ENCODE results near the gene RBM19. TPM values are rescaled to one million over a fixed set of nuclear protein-coding genes. Genes with fewer than 3 reads are reported as not detected.

Gene RBM19
- total RNA-seq, 1 experiment from 2014 or later: 26.3 TPM

DNA sequence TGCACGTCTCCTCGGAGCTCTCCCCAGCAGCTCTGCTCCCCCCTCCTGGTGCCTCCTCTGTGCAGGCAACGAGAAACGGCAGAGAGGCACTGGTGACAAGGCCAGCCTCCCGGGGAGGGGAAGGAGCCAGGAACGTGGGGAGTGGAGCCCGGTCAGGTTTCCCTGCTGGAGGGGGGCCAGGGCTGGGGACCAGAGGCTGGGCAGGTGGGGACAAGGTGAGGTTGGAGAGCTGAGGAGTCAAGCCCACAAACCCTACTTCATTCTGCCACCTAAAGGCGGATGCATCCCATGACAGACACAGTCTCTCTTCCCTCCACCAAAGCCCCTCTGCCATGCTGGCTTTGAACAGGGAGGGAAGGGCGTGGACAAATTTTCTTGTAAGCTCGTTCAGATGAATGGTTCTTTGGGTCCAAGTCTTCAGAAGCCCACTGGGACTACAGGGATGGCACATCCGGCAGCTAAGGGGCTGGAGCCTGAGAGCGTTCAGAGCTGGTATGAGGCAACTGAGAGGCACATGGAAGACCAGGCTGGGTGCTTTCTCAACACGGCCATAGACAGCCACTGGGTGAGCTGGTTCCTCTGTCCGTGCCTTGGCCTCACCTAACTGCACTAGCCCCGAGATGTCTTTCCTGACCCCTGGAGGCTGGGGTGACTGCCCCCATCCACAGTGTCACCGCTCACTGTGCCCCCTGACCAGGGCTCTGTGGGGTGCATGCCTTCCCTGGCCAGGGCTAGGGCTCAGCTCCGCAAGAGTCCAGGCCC is 105.9 kb downstream of the RBM19 start:
- no peak for DNase-seq (ENCODE audit: low read depth)

DNA sequence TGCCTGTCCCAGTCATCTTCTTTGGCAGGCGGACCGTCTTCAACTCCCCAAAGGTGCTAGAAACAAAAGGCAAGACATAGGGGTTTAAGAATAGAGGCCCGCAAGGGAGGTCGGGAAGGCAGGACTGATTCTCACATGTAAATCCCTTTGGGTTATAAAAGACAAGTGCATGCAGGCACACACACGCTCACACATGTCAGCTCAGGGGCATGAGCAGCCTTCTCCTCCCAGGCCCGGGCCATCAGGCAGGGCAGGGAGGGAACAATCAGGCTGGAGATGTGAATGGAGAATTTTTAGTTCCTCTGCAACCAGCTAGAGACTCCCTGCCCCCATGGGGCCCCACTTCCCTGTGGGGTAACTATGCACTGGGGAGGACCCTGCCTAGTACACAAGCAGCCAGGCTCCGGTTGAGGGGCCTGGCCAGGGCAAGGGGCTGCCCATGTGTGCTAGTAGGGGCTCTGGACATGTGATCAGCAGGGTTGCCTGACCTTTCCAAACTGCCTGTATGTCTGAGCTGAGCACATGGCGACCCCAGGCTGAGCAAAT is 107.2 kb downstream of the RBM19 start:
- no peak for DNase-seq (ENCODE audit: low read depth)

DNA sequence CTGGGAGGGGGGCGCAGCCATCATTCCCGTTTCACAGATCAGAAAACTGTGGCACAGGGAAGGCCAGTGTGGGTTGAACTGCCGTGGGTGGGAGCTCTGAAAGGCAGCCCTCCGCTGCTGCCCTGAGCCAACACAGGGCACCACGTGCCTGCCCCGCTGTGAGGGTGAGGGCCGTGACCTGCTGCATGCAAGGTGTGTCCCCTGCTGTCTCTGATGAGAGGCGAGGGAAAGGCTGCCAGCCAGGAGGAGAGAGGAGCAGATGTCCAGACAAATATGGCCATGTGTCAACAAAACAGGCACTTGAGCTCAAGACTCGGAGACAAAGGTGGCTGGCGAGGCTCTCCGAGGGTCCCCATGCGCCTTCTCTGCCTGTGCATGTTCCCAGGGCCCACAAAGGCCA is 108.8 kb downstream of the RBM19 start:
- DNase-seq (ENCODE audit: low read depth): no peak

DNA sequence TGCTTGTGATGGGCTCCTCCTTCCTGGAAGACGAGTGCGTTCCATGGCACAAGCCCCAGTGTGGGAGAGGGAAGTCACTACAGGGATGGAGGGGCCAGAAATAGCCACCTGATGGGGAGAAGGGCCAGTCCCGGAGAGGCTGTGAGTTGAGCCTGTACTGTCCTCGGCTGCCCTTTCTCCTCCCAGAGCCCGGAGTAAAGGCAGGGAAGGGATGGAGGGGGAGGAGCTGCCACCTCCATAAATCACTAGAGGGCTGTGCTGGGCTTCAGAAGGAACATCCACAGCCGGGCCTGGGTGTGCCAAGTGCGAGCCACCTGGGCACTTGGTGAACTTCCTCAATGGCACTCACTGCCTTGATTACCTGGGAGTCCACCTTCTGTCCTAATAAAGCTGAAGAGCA is 110.1 kb downstream of the RBM19 start:
- DNase-seq (ENCODE audit: low read depth): no peak

DNA sequence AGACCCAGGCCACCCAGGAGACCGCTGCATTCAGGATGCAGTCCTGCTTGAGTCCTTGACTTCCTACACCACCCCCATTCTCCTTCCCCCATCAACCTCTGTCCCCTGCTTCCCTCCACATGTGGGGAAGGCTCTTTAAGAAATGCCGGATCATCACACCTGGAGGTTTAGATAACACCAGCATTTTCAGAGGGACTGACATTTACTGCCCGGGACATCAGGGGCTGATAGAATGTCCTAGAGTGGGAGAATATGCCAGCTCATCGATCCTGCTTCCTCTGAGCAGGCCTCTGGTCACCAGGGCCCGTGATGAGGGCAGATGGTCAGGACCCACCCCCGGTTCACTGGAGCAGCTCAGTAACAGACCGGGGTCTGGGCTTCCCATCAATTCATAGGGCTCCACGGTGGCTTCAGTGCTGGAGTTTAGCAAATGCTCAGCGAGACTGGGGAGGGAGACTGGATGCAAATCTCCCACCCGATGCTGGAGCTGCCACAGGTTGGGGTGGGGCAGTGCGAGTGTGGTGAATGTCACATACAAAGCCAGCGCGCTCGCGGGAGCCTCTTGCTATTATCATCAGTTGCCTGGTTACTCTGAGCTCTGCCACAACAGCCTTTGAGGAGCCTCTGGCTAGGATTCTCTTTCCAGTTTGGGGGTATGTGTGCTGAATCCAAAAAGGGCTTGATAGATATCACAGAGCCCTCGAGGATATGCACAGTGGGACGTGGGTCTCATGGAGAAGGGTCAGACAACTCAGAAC is 111.6 kb downstream of the RBM19 start:
- no peak for DNase-seq (ENCODE audit: low read depth)

DNA sequence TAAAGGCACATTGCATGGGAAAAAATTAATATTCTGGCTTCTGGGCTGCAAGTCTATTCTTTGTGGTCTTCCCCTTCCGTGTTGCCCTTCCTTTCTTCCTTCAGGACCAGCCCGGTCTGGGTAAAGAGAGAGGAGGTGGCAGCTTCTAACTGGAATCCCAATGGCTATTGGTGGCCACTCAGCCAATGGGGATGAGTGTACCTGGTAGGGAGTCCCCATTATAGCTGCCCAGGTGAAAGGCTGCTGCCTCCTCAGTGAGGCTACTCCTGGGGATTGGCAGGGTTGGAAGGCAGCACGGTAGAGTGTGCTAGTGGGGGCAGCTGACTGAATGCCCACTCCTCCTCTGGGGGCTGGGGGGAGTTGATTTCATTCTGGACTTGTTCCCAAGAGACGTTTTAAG is 112.6 kb downstream of the RBM19 start:
- DNase-seq (ENCODE audit: low read depth): no peak

DNA sequence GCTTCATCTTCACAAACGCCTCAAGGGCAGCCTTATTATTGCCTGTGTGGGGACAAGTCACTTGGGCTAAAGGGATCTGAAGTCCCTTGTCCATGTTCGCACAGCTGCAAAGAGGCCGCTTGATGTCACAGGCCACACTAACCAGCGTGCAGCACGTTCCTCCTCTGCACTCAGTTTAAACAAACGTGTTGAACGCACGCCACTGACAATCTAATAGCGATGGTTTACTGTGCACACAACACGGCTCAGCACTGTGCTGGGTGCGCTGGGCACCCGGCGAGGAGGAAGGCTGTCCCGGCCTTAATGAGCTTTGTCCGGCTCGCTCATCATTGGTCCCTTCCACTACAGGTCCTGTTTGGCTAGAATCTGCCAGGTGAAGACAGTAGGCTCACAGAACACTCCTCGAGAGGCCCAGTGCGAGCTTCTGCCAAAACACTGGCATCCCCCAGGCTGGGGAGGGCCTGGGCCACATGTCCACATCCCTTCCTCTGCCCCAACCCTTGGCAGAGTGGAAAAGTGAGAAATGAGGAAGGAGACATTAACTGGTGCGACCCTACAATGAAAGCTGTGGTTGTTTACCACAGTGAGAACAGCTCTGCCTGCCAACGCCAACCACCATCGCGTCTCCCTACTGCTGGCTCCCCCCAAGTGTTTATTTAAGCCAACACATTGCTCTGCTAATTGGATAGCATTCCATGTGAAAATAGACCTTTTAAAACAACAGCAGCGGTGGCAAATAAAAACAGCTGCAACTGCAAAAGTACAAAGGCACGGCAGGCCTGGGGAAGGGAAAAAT is 113.2 kb downstream of the RBM19 start:
- peak; percentile 71 for DNase-seq (ENCODE audit: low read depth)

DNA sequence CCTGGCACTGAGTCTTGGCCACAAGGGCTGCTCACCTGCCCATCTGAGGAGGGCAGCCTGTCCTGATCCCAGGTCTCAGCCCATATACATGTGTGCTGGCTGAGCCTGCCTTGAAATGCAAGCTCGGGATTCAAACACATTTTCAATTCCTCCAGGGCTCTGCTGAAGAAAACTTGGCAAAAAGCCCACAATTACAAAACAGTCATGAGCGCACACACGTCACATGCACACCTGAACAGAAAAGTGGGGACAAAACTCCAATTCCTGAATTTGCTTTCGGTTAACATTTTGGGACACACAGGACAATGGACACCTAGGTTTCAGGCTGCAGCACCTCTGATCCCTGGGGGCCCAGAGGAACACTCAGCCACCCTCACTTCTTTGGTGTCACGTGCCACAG is 113.9 kb downstream of the RBM19 start:
- no peak for DNase-seq (ENCODE audit: low read depth)

DNA sequence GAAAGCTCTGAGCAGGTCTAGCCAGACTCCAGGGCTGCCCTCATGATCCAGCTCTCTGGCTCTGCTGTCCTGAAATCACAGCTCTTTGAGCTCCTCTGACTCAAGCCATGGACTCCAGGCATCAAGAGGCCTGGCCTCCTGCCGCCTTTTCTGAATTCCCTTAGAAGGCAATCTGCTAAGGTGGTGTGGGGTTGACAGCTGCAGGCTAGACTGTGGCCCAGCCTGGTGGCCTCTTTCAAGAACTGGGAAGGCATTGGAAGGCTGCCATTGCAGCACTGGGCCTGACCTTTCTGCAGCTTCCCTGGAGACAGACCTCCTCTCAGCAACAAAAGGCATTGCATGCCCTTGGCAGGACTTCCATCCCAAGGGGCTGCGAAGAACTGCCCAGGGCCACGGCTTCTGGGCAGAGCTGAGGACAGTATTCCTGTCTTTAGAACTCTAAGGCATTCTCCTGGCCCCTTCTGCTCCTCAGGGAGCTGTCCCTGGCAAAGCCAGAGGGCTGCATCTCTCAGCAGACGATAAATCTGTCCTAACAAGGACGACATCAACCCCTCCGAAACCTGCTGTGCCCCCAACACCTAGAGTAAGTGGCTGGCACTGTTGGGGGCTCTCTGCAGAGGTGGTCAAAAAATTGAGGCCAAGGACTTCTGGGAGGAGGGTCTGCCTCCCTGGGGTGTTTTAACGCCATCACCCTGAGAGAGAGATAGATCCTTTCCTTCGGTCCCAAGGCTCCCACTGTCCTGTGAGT is 115.6 kb downstream of the RBM19 start:
- peak; percentile 86 for DNase-seq (ENCODE audit: low read depth)

DNA sequence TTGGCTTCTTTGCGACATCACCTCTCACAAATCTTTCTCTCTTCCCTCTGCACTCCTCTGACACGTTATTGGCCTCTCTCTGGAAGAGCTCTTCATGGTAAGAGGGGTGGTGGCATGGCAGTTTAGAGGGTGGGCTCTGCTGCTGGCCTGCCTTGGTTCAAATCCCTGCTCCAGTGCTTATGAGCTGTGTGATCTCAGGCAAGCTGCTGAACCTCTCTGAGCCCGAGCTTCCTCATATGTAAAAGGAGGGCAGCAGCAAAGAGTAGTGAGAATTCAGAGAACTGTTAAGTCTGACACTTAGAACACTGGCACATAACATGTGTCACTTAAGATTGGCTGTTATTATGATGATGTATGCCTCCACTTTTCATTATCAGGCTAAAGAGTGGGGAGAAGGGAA is 118.3 kb downstream of the RBM19 start:
- no peak for DNase-seq (ENCODE audit: low read depth)

DNA sequence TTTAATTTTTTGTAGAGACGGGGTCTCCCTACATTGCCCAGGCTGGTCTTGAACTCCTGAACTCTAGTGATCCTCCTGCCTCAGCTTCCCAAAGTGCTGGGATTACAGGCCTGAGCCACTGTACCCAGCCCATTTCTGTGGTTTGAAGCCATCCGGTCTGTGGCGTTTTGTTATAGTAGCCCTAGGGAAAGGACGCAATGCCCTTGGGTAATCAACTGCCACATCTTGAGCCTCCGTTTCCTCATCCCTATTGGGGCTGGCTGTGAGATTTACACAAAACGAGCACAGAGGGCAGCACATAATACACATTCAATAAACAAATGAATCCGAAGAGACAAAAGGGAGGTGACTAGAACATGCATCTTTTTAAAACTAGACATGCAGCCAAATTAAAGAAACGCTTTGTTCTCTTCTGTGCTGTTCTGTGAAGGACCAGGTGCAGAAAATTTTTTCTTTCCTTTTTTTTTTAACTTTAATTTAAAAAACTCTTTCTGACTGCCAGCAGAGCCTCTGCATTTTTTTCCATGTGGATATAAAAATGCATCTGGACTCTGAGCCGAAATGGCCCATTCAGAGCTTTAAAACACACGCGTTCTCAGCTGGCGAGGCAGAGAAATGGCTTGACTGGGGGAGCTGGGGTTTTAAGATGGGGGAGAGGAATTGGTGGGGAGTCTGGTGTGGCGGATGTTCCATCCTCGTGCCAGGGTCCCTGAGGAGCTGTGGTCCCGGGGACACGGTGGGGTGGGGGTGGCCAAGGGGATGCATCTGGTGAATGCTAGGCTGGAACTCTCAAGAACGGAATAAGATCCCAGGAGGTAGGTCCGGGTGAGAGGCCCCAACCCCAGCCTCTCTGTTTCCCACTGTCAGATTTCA is 119.0 kb downstream of the RBM19 start:
- no peak for DNase-seq (ENCODE audit: low read depth)

DNA sequence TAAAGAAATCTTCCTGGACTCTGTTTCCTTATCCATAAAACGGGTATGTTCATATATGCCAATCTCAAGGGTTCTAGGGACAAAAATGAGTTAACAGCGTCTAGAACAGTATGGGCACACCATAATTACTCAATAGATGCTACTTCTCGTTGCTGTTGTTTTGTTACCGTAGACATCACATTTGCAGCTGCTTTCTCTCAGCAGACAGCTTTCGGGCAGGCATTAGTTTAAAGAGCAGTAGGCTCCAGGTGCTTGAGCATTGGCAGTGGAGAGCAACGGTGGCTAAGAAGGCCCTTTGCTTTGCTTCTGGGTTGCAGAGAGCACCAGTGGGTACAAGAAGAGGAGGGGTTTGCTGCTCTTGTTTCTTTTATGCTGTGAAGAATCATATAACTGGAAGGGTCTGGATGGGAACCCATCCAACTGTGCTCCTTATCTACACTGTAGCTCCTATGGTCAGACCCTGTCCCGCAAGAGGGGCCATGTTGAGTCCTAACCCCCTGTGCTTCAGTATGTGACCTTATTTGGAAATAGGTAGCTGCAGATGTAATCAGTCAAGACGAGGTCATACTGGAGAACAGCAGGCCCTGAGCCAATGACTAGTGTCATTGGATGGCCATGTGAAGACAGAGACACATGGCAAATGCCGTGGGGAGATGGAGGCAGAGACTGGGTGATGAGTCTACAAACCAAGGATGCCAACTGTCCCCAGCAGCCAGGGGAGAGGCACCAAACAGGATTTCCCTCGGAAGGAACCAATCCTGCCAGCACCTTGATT is 120.0 kb downstream of the RBM19 start:
- DNase-seq (ENCODE audit: low read depth): no peak

DNA sequence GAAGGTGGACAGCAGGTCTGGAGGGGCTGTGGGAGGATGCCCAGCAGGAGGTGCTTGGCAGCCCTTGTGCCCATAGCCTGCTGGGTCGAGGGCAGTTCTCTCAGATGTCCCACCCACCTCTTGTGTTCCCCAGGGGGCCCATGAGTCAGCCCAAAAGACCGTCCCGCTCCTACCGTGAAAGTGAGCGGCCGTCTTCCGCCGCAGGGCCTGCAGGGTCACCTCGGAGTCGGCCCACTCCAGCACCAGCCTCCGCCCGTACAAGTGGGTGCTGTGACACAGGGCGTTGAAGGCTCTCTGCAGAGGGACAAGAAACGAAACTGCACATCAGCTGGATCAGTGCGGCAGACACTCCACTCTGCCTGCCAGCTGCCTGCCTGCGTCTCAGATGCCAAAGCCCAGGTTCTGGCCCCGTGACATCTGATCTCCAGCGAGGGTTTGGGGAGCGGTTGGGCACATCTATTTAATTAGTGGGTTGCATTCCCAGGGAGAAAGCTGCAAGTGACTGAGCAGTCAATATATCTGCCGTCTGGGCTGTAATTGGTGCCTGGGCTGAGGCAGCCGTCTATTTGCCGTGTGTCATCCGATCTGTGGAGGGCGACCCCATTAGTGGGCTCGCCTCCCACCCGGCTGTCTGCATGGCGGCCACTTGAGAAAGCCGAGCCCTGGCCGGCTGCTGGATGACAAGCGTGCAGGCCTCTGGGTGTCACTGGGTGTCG is 121.5 kb downstream of the RBM19 start:
- no peak for DNase-seq (ENCODE audit: low read depth)

DNA sequence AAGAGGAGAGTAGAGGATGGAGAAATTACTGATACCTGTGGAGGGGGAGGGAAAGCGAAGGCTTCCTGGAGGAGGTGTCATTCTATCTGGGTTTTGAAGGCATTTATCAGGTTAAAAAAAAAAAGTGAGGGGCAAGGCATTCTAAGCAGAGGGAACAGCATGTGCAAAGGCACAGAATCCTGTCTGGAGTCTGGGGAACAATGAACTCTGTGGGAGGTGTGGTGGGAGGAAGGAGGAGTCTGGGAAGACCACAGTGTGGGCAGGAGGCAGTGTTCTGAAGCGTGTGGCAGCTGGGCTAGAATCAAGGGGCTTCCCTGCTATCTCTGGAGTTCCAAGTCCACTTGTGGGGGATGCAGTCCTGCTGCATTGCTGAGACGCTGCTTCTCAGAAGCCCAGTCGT is 123.4 kb downstream of the RBM19 start:
- DNase-seq (ENCODE audit: low read depth): no peak

DNA sequence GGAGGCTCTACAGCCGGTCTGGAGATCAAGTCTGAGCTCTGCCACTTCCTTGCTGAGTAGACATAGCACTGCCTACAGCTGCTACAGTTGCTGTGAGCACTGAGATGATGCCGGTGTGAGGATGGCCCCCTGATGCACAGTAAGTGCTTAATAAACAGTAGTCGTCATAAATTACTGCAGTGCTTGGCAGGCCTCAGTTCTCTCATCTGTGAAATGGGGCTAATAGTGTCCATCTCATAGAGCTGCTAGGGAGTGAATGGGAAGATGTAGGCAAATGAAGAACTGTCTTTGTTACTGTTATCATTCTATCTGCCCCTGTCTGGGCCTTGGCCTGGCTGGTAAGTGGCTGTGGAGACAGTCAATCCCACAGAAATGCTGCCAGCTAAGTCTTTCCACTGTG is 124.3 kb downstream of the RBM19 start:
- DNase-seq (ENCODE audit: low read depth): no peak

DNA sequence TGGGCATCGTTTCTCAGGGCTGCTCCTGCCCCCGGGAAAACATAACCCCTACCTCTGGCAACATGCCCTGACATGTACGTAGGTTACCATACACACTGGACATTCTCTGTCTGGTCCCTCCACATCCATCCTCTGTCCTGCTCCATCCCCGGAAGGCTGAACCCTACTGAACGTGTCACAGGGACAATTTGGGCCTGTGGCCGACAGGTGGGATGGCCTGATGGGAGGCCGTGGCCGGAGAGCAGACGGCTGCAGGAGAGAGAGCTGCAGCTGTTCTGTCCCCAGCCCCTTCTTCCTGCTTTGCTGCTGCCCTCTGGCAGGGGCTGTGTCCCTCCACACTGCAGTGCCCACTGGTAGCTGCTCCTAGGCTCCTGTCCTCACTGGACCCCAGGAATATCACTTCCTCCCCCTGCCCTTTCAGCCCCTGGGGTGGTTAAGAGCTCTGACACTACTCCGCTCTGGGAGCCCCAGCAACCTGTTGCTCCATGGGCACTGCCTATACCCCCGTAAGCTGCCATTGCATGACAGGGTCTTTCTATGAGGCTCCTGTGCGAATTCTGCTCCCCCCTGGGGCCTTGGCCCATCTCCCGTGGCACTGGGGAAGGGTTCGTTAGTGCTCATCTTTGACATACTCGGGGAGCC is 125.6 kb downstream of the RBM19 start:
- no peak for DNase-seq (ENCODE audit: low read depth)

DNA sequence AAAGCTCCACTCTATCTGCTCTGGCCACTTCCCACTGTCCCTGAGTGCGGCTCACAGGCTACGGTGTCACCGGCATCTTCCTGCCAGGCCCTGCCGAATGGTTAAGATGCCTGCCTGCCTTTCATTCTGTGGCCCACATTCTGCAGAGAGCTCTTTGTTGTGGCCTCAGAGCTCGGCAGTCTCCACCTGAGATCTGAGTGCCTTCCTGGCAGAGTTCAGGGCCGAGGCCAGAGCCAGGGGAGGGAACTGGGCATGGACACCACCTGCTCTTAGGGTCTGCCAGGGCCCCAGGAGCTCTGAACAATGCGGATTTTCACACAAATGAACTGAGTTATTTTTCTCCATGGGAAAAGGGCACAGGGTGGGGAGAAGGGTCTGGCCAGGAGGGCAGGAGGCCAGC is 127.2 kb downstream of the RBM19 start:
- no peak for DNase-seq (ENCODE audit: low read depth)

DNA sequence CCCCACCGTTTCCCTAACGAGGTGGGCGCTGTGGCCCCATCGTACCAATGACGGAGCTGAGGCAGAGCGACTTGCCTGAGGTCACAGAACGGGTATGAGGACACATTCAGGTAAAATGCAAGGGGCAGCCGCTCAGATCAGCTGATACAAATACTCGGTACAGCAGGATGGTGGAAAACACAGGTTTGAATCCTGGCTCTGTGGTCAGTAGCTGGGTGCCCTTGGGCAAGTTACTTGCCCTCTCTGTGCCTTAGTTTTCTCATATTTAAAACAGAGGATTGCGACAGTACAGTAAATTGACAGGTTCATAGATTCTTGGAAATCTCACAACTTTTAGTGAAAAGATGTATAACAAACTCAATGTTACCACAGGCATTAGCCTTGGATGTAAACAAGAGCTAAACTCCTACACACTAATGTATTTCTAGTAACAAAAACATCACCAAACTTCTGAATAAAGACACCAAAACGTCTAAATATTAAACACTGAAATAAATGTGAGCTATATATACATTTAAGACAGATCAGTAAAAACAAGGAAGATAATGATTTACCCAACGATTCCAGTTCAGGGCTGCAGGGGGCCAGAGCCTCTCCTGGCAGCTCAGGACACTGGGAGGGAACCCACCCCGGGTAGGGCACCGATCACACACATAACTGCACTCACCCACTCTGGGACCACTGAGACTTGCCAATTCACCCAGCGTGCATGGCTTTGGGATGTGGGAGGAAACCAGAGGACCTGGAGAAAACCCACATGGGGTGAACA is 128.4 kb downstream of the RBM19 start:
- DNase-seq (ENCODE audit: low read depth): no peak

Data from LHCN-M2 (cell line).